Measurements from ENCODE around the gene RPTOR.

DNA sequence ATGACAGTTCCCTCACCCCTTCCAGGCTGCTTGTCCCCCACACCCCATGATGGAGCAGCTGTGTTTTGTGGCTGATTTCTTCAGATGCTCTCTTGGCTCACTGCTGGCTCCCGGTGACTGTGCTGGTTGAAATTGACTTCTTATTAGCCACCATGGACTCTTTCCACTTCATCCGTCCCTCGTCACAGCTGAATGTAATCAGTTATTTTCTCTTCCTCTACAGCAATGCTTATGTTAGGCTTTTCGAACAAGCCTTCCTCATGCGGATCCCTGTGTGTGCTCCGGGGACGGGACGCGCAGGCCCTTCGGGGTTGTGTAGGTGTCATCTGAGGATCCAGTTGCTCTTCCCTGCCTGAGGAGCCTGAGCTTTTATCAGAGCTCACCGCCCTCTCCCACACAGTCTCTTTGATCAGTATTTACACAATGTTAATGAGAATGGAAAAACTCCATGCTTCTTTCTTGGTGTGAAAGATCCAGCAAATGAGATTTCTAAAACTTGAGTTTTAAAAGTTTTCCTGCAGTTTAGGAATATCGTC, 87.5 kb downstream of the RPTOR start:
- TF ChIP-seq POLR2A (IDR thresholded peaks at IDR 0.05; ENCODE audit: low read length) (no peak), GATA1 (IDR thresholded peaks at IDR 0.05; ENCODE audit: low read depth, low read length) (no peak)

Data from erythroblast (primary cell).